Cardiac muscle cell (in vitro differentiated cells and primary cell): Measurements from ENCODE around the gene KLHL13. TPM values are rescaled to one million over a fixed set of nuclear protein-coding genes. Genes with fewer than 3 reads are reported as not detected.
A peak's percentile ranks its signal among the peaks of the same experiment; 100 is the strongest.

ENCODE experiments used
- DNase-seq, 2 donors: peaks; one replicate each; pipeline versions ENCODE4 v3.0.0 to v3.0.0-alpha.2; 2010 to 2017; ENCODE audit warnings: low read depth in 1 of 2, low spot score in 1 of 2
- H3K27ac ChIP-seq: fragments of 200-600 bp; sonication (generic); 2 replicates; pipeline ENCODE4 v1.5.1; 2016
- H3K27me3 ChIP-seq: fragments of 200-600 bp; sonication (generic); 2 replicates; pipeline ENCODE4 v1.6.0; 2016; ENCODE audit warnings: control low read depth
- H3K36me3 ChIP-seq: fragments of 200-600 bp; sonication (generic); 2 replicates; pipeline ENCODE4 v1.5.1; 2016; ENCODE audit warnings: control low read depth
- H3K4me1 ChIP-seq: fragments of 200-600 bp; sonication (generic); 2 replicates; pipeline ENCODE4 v1.8.1; 2017; ENCODE audit warnings: low read depth, mild to moderate bottlenecking, mixed run types
- H3K4me3 ChIP-seq: fragments of 200-600 bp; sonication (generic); 2 replicates; pipeline ENCODE4 v1.5.1; 2016; ENCODE audit warnings: mild to moderate bottlenecking
- H3K9me3 ChIP-seq: fragments of 200-600 bp; sonication (generic); 2 replicates; pipeline ENCODE4 v1.5.1; 2017; ENCODE audit warnings: low read depth, mild to moderate bottlenecking, control low read depth
- CTCF ChIP-seq: IDR thresholded peaks from 2 replicates; pipeline ENCODE4 v1.5.1; 2012; ENCODE audit warnings: low read depth, mild to moderate bottlenecking, low read length
- polyA plus RNA-seq: library from polyadenylated mRNA; unstranded; fragments of >200 nt; fragmentation: Nextera tagmentation; extraction: Ambion mirVana; gene quantifications from 2 replicates; pipeline ENCODE4 v1.2.1, GENCODE V29; 2016
- total RNA-seq: library from RNA; depleted of rRNA; stranded (reverse); fragments of >200 nt; gene quantifications from 2 replicates; pipeline ENCODE4 v1.2.3, GENCODE V29; 2016

Gene KLHL13
- total and polyA plus RNA-seq, 2 experiments from 2014 or later, result 13.8 to 22.0 TPM

- H3K4me1 ChIP-seq, result peaks cover 3% of the 10 kb centered on the region
- H3K27me3 ChIP-seq, result no peaks in the 10 kb centered on the region
- H3K27ac ChIP-seq, result no peak overlapping the region
- no peak overlapping the region for H3K4me3 ChIP-seq
- TF ChIP-seq CTCF, result no peak
- no peaks in the 10 kb centered on the region for H3K9me3 ChIP-seq
- no peaks in the 10 kb centered on the region for H3K36me3 ChIP-seq
- no peak for DNase-seq
Measured at GRCh38 chrX:117990438-117990837, 126.2 kb downstream of the KLHL13 start.

- Histone ChIP-seq H3K27me3 (no peaks in the 10 kb centered on the region), H3K4me1 (peaks cover 3% of the 10 kb centered on the region), H3K27ac (no peak overlapping the region), H3K9me3 (no peaks in the 10 kb centered on the region), H3K4me3 (no peak overlapping the region), H3K36me3 (no peaks in the 10 kb centered on the region)
- DNase-seq, result no peak
- no peak for TF ChIP-seq CTCF
Measured at GRCh38 chrX:117989512-117989911, 127.1 kb downstream of the KLHL13 start.

GRCh38 chrX:117987373-117987772, 129.2 kb downstream of the KLHL13 start:
- DNase-seq, result no peak
- Histone ChIP-seq H3K27ac (no peak overlapping the region), H3K36me3 (no peaks in the 10 kb centered on the region), H3K4me3 (no peak overlapping the region), H3K9me3 (no peaks in the 10 kb centered on the region), H3K4me1 (peaks cover 8% of the 10 kb centered on the region), H3K27me3 (no peaks in the 10 kb centered on the region)
- TF ChIP-seq CTCF, result no peak

GRCh38 chrX:117985241-117985640, 131.4 kb downstream of the KLHL13 start:
- DNase-seq, result peak in 1 of 2 donors; percentile 42
- Histone ChIP-seq H3K4me3 (no peak overlapping the region), H3K36me3 (no peaks in the 10 kb centered on the region), H3K9me3 (no peaks in the 10 kb centered on the region), H3K27ac (no peak overlapping the region), H3K27me3 (no peaks in the 10 kb centered on the region), H3K4me1 (peaks cover 8% of the 10 kb centered on the region)
- no peak for TF ChIP-seq CTCF

- Histone ChIP-seq H3K9me3 (no peaks in the 10 kb centered on the region), H3K27me3 (no peaks in the 10 kb centered on the region), H3K27ac (no peak overlapping the region), H3K4me3 (no peak overlapping the region), H3K4me1 (peaks cover 8% of the 10 kb centered on the region), H3K36me3 (no peaks in the 10 kb centered on the region)
- peak in 1 of 2 donors; percentile 2 for DNase-seq
- no peak for TF ChIP-seq CTCF
Measured at GRCh38 chrX:117982694-117983392, 133.8 kb downstream of the KLHL13 start.
